Body of pancreas (tissue), 4 donors: Measurements from ENCODE around the gene B4GALNT3. TPM values are rescaled to one million over a fixed set of nuclear protein-coding genes. Genes with fewer than 3 reads are reported as not detected.

Source experiments
- ATAC-seq: fragments of 150-250 bp; one replicate; pipeline ENCODE4 v1.9.1; 2016
- DNase-seq, 4 donors: peaks; one replicate each; pipeline ENCODE4 v3.0.0-alpha.2; 2019
- H3K27ac ChIP-seq, 4 donors: fragments of 200-600 bp; sonication (generic); 1 replicate in 3 of 4; 2 replicates in 1 of 4; pipeline versions ENCODE4 v1.5.1 to v1.6.1; 2016 to 2019; ENCODE audit warnings: mild to moderate bottlenecking in 1 of 4, mixed read lengths in 1 of 4, moderate library complexity in 1 of 4
- H3K27me3 ChIP-seq, 2 donors: fragments of 200-600 bp; sonication (generic); one replicate each; pipeline ENCODE4 v1.6.0; 2016; ENCODE audit warnings: mild to moderate bottlenecking in 1 of 2
- H3K36me3 ChIP-seq, 2 donors: fragments of 200-600 bp; sonication (generic); replicated peaks in 1 of 2; 2 replicates each; pipeline ENCODE4 v1.5.1; 2016; ENCODE audit warnings: low read depth in 2 of 2; ENCODE audit not compliant: insufficient read depth in 1 of 2
- H3K4me1 ChIP-seq: fragments of 200-600 bp; sonication (generic); one replicate; pipeline ENCODE4 v1.6.0; 2016
- H3K4me3 ChIP-seq, 2 donors: fragments of 200-600 bp; sonication (generic); 1 replicate in 1 of 2; 2 replicates in 1 of 2; pipeline ENCODE4 v1.5.1; 2016 to 2019
- H3K9me3 ChIP-seq, 3 donors: fragments of 200-600 bp; sonication (generic); 1 replicate in 2 of 3; 2 replicates in 1 of 3; pipeline ENCODE4 v1.5.1; 2016
- POLR2A ChIP-seq, 3 donors: fragments of 450-650 bp; IDR thresholded peaks; one replicate each; pipeline ENCODE4 v1.6.1; 2016; ENCODE audit warnings: antibody characterized with exemption in 3 of 3, mild to moderate bottlenecking in 2 of 3
- WGBS, 2 donors: methylation state at CpG; one replicate each; pipeline ENCODE4 v1.1.5; 2017; 5-methylcytosine and 5-hydroxymethylcytosine counted together
- intact Hi-C: fragments of 100-400 bp; cut with DNase I; formaldehyde crosslinking; loops from one replicate; pipeline ENCODE4 v1.15.1; 2023
- total RNA-seq, 2 donors: library from RNA; depleted of rRNA; stranded (reverse); fragments of >200 nt; gene quantifications; one replicate each; pipeline ENCODE4 v1.1.0, GENCODE V29; 2016
- TF ChIP-seq, protein P1 (sequence below), 7 experiments: fragments of 450-650 bp in 4 of 7; fragments of 200-600 bp in 3 of 7; sonication (generic) in 3 of 7; IDR thresholded peaks; one replicate each; pipeline ENCODE4 v1.5.1; 2016 to 2019; ENCODE audit warnings: antibody characterized with exemption in 7 of 7

Gene B4GALNT3
- total RNA-seq, 2 donors from 2014 or later: 4.0 to 9.3 TPM

DNA sequence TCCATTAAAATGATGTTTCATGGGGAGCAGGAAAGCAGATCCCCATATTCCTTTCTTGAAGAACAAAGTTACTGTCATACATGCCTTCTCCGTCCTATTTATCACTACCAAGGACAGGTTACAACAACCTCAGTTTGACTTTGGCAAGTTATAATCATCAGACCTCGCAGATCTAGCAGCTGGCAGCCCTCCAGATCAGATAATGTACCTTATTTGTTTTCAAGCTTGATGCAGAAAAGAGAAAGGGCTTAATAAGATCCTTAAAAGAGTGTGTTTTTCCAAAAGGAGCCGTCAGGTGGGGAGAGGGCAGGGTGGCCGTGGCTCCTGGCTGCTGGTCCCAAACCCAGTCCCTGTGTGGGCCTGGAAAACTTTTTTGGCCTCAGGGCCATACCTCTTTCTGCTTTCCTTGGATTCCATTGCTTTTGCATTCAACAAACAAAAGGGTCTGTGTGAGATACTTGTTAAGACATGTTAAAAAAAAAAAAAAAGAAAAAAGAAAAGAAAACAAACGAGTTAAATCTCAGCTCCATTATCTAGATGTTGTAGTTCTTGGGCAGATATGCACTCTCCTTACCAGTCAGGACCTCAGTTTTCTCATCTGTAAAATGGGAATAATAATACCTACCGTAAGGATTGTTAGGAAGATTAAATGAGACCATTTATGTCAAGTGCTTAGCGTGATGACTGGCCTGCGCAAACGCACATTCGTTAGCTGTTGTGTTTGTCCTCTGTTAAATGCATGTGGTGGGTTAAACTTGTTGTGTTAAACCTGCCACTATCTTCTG, 64.6 kb downstream of the B4GALNT3 start:
- Histone ChIP-seq H3K36me3 (no peaks in the 10 kb centered on the region), H3K9me3 (no peaks in the 10 kb centered on the region), H3K27ac (no peak overlapping the region), H3K27me3 (no peaks in the 10 kb centered on the region), H3K4me1 (no peaks in the 10 kb centered on the region), H3K4me3 (no peak overlapping the region)
- 67 to 69% methylated on average over 10 of the region's 10 CpGs for WGBS, 2 donors
- intact Hi-C loops: no loop called here
- TF ChIP-seq, protein P1, sequence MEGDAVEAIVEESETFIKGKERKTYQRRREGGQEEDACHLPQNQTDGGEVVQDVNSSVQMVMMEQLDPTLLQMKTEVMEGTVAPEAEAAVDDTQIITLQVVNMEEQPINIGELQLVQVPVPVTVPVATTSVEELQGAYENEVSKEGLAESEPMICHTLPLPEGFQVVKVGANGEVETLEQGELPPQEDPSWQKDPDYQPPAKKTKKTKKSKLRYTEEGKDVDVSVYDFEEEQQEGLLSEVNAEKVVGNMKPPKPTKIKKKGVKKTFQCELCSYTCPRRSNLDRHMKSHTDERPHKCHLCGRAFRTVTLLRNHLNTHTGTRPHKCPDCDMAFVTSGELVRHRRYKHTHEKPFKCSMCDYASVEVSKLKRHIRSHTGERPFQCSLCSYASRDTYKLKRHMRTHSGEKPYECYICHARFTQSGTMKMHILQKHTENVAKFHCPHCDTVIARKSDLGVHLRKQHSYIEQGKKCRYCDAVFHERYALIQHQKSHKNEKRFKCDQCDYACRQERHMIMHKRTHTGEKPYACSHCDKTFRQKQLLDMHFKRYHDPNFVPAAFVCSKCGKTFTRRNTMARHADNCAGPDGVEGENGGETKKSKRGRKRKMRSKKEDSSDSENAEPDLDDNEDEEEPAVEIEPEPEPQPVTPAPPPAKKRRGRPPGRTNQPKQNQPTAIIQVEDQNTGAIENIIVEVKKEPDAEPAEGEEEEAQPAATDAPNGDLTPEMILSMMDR (IDR thresholded peaks at IDR 0.05): no peak
- TF ChIP-seq POLR2A (IDR thresholded peaks at IDR 0.05): no peak
- peak in 1 of 4 donors; percentile 22 for DNase-seq
- no peak for ATAC-seq

GRCh38 chr12:526089-526488, 66.3 kb downstream of the B4GALNT3 start:
- H3K27me3 ChIP-seq: no peaks in the 10 kb centered on the region
- H3K4me1 ChIP-seq: no peaks in the 10 kb centered on the region
- no peak overlapping the region for H3K27ac ChIP-seq
- WGBS, 2 donors: 78 to 90% methylated on average over 5 to 6 of the region's 6 CpGs
- no peak overlapping the region for H3K4me3 ChIP-seq
- DNase-seq (no peak), ATAC-seq (no peak)
- H3K36me3 ChIP-seq: no peaks in the 10 kb centered on the region
- TF ChIP-seq, protein P1 (IDR thresholded peaks at IDR 0.05): no peak
- no peak for TF ChIP-seq POLR2A (IDR thresholded peaks at IDR 0.05)
- H3K9me3 ChIP-seq: no peaks in the 10 kb centered on the region
- intact Hi-C loops: no loop called here

DNA sequence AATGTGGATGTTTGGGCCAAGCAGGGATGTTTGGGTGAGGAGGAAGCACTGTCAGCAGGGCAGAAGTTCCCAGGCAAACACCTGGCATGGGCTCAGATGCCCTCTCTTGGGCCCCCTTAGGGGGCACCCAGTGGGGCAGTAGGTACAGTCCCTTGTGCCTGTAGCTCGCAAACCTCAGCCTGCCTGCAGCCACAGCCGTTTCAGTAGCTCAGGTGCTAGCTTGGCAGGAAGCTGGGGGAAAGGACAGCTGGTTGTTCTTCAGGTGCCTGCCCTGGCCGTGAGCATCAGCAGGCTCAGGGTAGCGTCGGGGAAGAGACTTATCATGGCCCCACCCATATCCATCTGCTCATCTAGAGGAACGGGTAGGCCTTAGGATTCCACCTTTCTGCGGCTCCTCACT, 67.5 kb downstream of the B4GALNT3 start:
- Histone ChIP-seq H3K27ac (no peak overlapping the region), H3K4me3 (no peak overlapping the region), H3K4me1 (no peaks in the 10 kb centered on the region), H3K27me3 (no peaks in the 10 kb centered on the region), H3K9me3 (no peaks in the 10 kb centered on the region), H3K36me3 (no peaks in the 10 kb centered on the region)
- TF ChIP-seq POLR2A (IDR thresholded peaks at IDR 0.05): no peak
- TF ChIP-seq, protein P1 (IDR thresholded peaks at IDR 0.05): no peak
- 77% methylated on average over 6 of the region's 7 CpGs; no CpG with 5 or more reads in 1 of the 2 donors for WGBS, 2 donors
- intact Hi-C loops: no loop called here
- DNase-seq (no peak), ATAC-seq (no peak)

DNA sequence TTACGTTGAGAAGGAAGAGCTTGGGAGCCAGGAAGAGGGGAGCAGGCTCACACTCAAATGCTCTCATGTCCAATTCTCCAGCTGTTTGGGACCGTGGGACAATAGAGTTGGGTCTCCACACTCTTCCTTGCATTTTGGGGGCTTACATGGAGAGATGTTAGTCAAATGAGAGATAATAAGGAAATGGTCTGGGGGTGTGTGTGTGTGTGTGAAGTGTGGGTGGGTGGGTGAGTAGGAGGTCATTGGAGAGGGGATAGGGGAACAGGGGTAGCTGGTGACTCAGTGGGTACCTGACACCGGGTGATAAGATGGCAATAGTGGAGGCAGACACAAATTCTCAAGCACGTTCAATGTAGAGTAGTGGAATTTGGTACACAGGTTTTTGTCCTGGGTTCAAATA, 68.0 kb downstream of the B4GALNT3 start:
- Histone ChIP-seq H3K27me3 (no peaks in the 10 kb centered on the region), H3K27ac (no peak overlapping the region), H3K36me3 (no peaks in the 10 kb centered on the region), H3K4me1 (no peaks in the 10 kb centered on the region), H3K9me3 (no peaks in the 10 kb centered on the region), H3K4me3 (no peak overlapping the region)
- DNase-seq: no peak
- TF ChIP-seq, protein P1 (IDR thresholded peaks at IDR 0.05): no peak
- intact Hi-C loops: no loop called here
- WGBS, 2 donors: 85 to 89% methylated on average over 4 of the region's 4 CpGs
- no peak for ATAC-seq

GRCh38 chr12:530308-530707, 70.6 kb downstream of the B4GALNT3 start:
- TF ChIP-seq POLR2A (IDR thresholded peaks at IDR 0.05): no peak
- TF ChIP-seq, protein P1 (IDR thresholded peaks at IDR 0.05): no peak
- H3K4me3 ChIP-seq: no peak overlapping the region
- intact Hi-C loops: no loop called here
- H3K27me3 ChIP-seq: no peaks in the 10 kb centered on the region
- H3K4me1 ChIP-seq: no peaks in the 10 kb centered on the region
- no peaks in the 10 kb centered on the region for H3K9me3 ChIP-seq
- H3K27ac ChIP-seq: no peak overlapping the region
- WGBS, 2 donors: 82 to 88% methylated on average over 6 of the region's 6 CpGs
- ATAC-seq (no peak), DNase-seq (no peak)
- no peaks in the 10 kb centered on the region for H3K36me3 ChIP-seq
